ENCODE data around the gene GLCE.

The GLCE gene

GRCh38 chr15:69320977-69321554 is 160.6 kb downstream of the GLCE start:
- in situ Hi-C loops (cut with HindIII; ENCODE audit: low pct_ligation_motif_present, low sequenced_read_pairs) = no loop called here
- TF ChIP-seq CTCF (IDR thresholded peaks at IDR 0.05; ENCODE audit: low read depth, low read length, missing control alignments) = no peak
- Histone ChIP-seq H3K4me3 (ENCODE audit: low read depth, low read length) (no peak overlapping the region), H3K36me3 (replicated peaks) (no peaks in the 10 kb centered on the region), H3K27ac (no peak overlapping the region), H3K27me3 (replicated peaks) (no peaks in the 10 kb centered on the region)
- no peak for DNase-seq

All from brain microvascular endothelial cell (primary cell).